ENCODE measurements around the gene VPS13C.

VPS13C gene

GRCh38 chr15:61849447-61849846 lies 210.8 kb downstream of the VPS13C start:
- TF ChIP-seq CTCF (IDR thresholded peaks at IDR 0.05) (no peak), ZFX (IDR thresholded peaks at IDR 0.05; ENCODE audit: borderline replicate concordance) (no peak)
- H3K27ac ChIP-seq: no peak overlapping the region

GRCh38 chr15:61841466-61841865 lies 218.8 kb downstream of the VPS13C start:
- no peak overlapping the region for H3K27ac ChIP-seq
- no peak for TF ChIP-seq CTCF (IDR thresholded peaks at IDR 0.05)
- TF ChIP-seq ZFX (IDR thresholded peaks at IDR 0.05; ENCODE audit: borderline replicate concordance): no peak

GRCh38 chr15:61840090-61840489 lies 220.2 kb downstream of the VPS13C start:
- H3K27ac ChIP-seq: no peak overlapping the region
- TF ChIP-seq CTCF (IDR thresholded peaks at IDR 0.05): no peak
- no peak for TF ChIP-seq ZFX (IDR thresholded peaks at IDR 0.05; ENCODE audit: borderline replicate concordance)

GRCh38 chr15:61839546-61839945 lies 220.7 kb downstream of the VPS13C start:
- TF ChIP-seq CTCF (IDR thresholded peaks at IDR 0.05) (no peak), ZFX (IDR thresholded peaks at IDR 0.05; ENCODE audit: borderline replicate concordance) (no peak)
- no peak overlapping the region for H3K27ac ChIP-seq

GRCh38 chr15:61835496-61836106 lies 224.6 kb downstream of the VPS13C start:
- TF ChIP-seq CTCF (IDR thresholded peaks at IDR 0.05) (peak; percentile 95), ZFX (IDR thresholded peaks at IDR 0.05; ENCODE audit: borderline replicate concordance) (no peak)
- no peak overlapping the region for H3K27ac ChIP-seq

GRCh38 chr15:61835029-61835428 lies 225.2 kb downstream of the VPS13C start:
- H3K27ac ChIP-seq: no peak overlapping the region
- TF ChIP-seq CTCF (IDR thresholded peaks at IDR 0.05) (no peak), ZFX (IDR thresholded peaks at IDR 0.05; ENCODE audit: borderline replicate concordance) (no peak)

- no peak overlapping the region for H3K27ac ChIP-seq
- peak; percentile 92 for TF ChIP-seq CTCF (IDR thresholded peaks at IDR 0.05)
- TF ChIP-seq ZFX (IDR thresholded peaks at IDR 0.05; ENCODE audit: borderline replicate concordance): no peak
Observed at GRCh38 chr15:61834076-61834697, 226.1 kb downstream of the VPS13C start.

Measured in 22Rv1 (cell line).